ENCODE data around the gene TPM3. TPM values are rescaled to one million over a fixed set of nuclear protein-coding genes. Genes with fewer than 3 reads are reported as not detected.
A peak's percentile ranks its signal among the peaks of the same experiment; 100 is the strongest.
"Not testable (repeated sequence)": the region's sequence is repeated elsewhere in the genome, so short reads cannot be mapped to it uniquely, and the experiment has no call there.

TPM3 gene
- total RNA-seq, 1 donor from 2014 or later: 254 TPM

DNA sequence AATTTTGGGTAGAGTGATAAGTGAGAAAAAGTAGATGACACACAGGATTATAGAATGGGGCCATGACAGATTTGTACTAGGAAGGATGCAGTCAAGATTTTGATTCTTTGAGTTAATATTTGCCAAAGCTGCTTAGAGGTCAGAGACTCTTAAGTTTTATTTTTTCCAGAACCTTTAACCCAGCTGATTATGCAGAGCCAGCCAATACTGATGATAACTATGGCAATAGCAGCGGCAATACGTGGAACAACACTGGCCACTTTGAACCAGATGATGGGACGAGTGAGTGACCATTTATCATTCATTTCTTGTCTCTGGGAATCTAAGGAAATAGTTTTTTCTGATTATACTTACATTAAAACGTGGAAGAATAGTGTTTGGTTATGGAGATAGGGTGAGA is 45.0 kb upstream of the TPM3 start:
- Histone ChIP-seq H3K9me3 (no peaks in the 10 kb centered on the region), H3K4me3 (no peak overlapping the region), H3K4me1 (no peaks in the 10 kb centered on the region), H3K27ac (no peak overlapping the region), H3K27me3 (no peaks in the 10 kb centered on the region), H3K36me3 (peaks cover 77 to 88% of the 10 kb centered on the region in 2 donors)
- TF ChIP-seq, protein P1, sequence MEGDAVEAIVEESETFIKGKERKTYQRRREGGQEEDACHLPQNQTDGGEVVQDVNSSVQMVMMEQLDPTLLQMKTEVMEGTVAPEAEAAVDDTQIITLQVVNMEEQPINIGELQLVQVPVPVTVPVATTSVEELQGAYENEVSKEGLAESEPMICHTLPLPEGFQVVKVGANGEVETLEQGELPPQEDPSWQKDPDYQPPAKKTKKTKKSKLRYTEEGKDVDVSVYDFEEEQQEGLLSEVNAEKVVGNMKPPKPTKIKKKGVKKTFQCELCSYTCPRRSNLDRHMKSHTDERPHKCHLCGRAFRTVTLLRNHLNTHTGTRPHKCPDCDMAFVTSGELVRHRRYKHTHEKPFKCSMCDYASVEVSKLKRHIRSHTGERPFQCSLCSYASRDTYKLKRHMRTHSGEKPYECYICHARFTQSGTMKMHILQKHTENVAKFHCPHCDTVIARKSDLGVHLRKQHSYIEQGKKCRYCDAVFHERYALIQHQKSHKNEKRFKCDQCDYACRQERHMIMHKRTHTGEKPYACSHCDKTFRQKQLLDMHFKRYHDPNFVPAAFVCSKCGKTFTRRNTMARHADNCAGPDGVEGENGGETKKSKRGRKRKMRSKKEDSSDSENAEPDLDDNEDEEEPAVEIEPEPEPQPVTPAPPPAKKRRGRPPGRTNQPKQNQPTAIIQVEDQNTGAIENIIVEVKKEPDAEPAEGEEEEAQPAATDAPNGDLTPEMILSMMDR (IDR thresholded peaks at IDR 0.05): no peak
- intact Hi-C loops (cut with DNase I): no loop called here
- no peak for DNase-seq (ENCODE audit: low spot score in 2 of 2)

GRCh38 chr1:154233127-154233526 is 41.2 kb upstream of the TPM3 start:
- H3K9me3 ChIP-seq; H3K4me1 ChIP-seq; H3K27me3 ChIP-seq; H3K4me3 ChIP-seq; H3K27ac ChIP-seq; DNase-seq (ENCODE audit: low spot score in 2 of 2); intact Hi-C loops (cut with DNase I): not testable (repeated sequence)
- peaks cover 91 to 98% of the 10 kb centered on the region in 2 donors for H3K36me3 ChIP-seq

GRCh38 chr1:154231112-154231511 is 39.2 kb upstream of the TPM3 start:
- peaks cover 82 to 95% of the 10 kb centered on the region in 2 donors for H3K36me3 ChIP-seq
- intact Hi-C loops (cut with DNase I): not testable (repeated sequence)

DNA sequence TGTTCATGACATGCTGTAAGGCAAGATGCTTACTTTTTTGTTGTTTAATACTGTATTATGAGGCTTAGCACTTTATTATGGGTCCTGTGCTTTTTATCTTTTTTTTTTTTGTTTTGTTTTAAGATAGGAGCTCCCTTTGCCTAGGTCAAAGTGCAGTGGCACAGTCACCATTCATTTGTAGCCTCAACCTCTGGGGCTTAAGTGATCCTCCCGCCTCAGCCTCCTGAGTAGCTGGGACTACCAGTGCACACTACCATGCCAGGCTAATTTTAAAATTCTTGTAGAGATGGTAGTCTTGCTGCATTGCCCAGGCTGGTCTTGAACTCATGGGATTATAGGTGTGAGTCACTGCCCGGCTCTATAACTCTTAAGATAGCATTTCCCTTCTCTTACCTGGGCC is 33.5 kb upstream of the TPM3 start:
- TF ChIP-seq, protein P1 (IDR thresholded peaks at IDR 0.05): no peak
- DNase-seq (ENCODE audit: low spot score in 2 of 2): no peak
- H3K9me3 ChIP-seq: no peaks in the 10 kb centered on the region
- H3K4me1 ChIP-seq: peaks cover 5 to 16% of the 10 kb centered on the region in 2 donors
- no peak overlapping the region for H3K4me3 ChIP-seq
- peaks cover 36 to 40% of the 10 kb centered on the region in 2 donors for H3K36me3 ChIP-seq
- H3K27me3 ChIP-seq: no peaks in the 10 kb centered on the region
- intact Hi-C loops (cut with DNase I): no loop called here
- no peak overlapping the region for H3K27ac ChIP-seq

More at GRCh38 chr1:154231112-154231511, 39.2 kb upstream of the TPM3 start:
- H3K9me3 ChIP-seq; H3K27me3 ChIP-seq; DNase-seq (ENCODE audit: low spot score in 2 of 2); H3K27ac ChIP-seq; H3K4me1 ChIP-seq; H3K4me3 ChIP-seq: not testable (repeated sequence)

GRCh38 chr1:154223621-154224020 is 31.7 kb upstream of the TPM3 start:
- intact Hi-C loops (cut with DNase I): no loop called here
- Histone ChIP-seq H3K27me3 (no peaks in the 10 kb centered on the region), H3K4me1 (peaks cover 16 to 25% of the 10 kb centered on the region in 2 donors), H3K4me3 (no peak overlapping the region), H3K36me3 (peaks cover 23 to 29% of the 10 kb centered on the region in 2 donors), H3K27ac (no peak overlapping the region), H3K9me3 (no peaks in the 10 kb centered on the region)
- TF ChIP-seq, protein P1 (IDR thresholded peaks at IDR 0.05): no peak
- DNase-seq (ENCODE audit: low spot score in 2 of 2): no peak

- H3K4me1 ChIP-seq: peaks cover 20 to 25% of the 10 kb centered on the region in 2 donors
- intact Hi-C loops (cut with DNase I): no loop called here
- H3K36me3 ChIP-seq: peaks cover 17 to 29% of the 10 kb centered on the region in 2 donors
- peak overlapping the region in 1 of 2 donors; percentile 78 for H3K4me3 ChIP-seq
- no peaks in the 10 kb centered on the region for H3K9me3 ChIP-seq
- H3K27me3 ChIP-seq: no peaks in the 10 kb centered on the region
- TF ChIP-seq, protein P1 (IDR thresholded peaks at IDR 0.05): no peak
- peak overlapping the region in 1 of 2 donors; percentile 98 for H3K27ac ChIP-seq
- no peak for DNase-seq (ENCODE audit: low spot score in 2 of 2)
Measured at GRCh38 chr1:154222918-154223317, 31.0 kb upstream of the TPM3 start.

DNA sequence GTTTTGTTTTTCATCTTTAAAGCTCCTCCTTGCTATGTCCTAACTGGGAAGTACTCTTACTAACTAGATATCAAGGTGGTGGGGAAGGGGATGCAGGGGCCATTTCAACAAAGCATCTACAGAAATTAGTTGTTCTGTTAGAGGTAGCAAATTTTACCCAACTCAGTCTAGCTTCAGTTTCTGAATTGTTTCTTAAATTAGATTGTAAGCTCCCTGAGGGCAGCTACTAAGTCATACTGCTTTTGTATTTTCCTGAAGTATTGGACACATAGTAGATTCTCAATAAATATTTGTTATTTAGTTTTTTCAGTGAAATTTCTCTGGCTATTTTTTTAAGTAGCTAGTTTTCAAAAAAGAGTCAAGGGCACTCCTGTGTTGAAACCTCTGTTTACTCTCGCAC is 30.6 kb upstream of the TPM3 start:
- no peaks in the 10 kb centered on the region for H3K9me3 ChIP-seq
- no peaks in the 10 kb centered on the region for H3K27me3 ChIP-seq
- intact Hi-C loops (cut with DNase I): no loop called here
- H3K4me3 ChIP-seq: peak overlapping the region; percentile 78 to 98
- H3K36me3 ChIP-seq: peaks cover 17 to 25% of the 10 kb centered on the region in 2 donors
- peak overlapping the region in 1 of 2 donors; percentile 98 for H3K27ac ChIP-seq
- TF ChIP-seq, protein P1 (IDR thresholded peaks at IDR 0.05): no peak
- no peak for DNase-seq (ENCODE audit: low spot score in 2 of 2)
- H3K4me1 ChIP-seq: peaks cover 20 to 25% of the 10 kb centered on the region in 2 donors

All from ascending aorta (tissue), 2 donors.